Hepatocyte (in vitro differentiated cells): ENCODE data around the gene KCND2. TPM values are rescaled to one million over a fixed set of nuclear protein-coding genes. Genes with fewer than 3 reads are reported as not detected.

ENCODE experiments used
- DNase-seq: peaks from one replicate; pipeline ENCODE4 v3.0.0-alpha.2; 2016; ENCODE audit warnings: low spot score
- H2AFZ ChIP-seq: fragments of 200-600 bp; sonication (generic); 2 replicates; pipeline ENCODE4 v1.6.0; 2016; ENCODE audit warnings: antibody characterized with exemption, mild to moderate bottlenecking
- H3K27ac ChIP-seq: fragments of 200-600 bp; sonication (generic); 2 replicates; pipeline ENCODE4 v1.5.1; 2016; ENCODE audit warnings: mild to moderate bottlenecking
- H3K27me3 ChIP-seq: fragments of 200-600 bp; sonication (generic); 2 replicates; pipeline ENCODE4 v1.6.1; 2016
- H3K36me3 ChIP-seq: fragments of 200-600 bp; sonication (generic); replicated peaks from 2 replicates; pipeline ENCODE4 v1.5.1; 2016; ENCODE audit warnings: low read depth; ENCODE audit not compliant: insufficient read depth
- H3K4me1 ChIP-seq: fragments of 200-600 bp; sonication (generic); 2 replicates; pipeline ENCODE4 v1.5.1; 2016; ENCODE audit warnings: mild to moderate bottlenecking, moderate library complexity; ENCODE audit not compliant: insufficient read depth
- H3K4me2 ChIP-seq: fragments of 200-600 bp; sonication (generic); 2 replicates; pipeline ENCODE4 v1.6.0; 2016
- H3K4me3 ChIP-seq: fragments of 200-600 bp; sonication (generic); 2 replicates; pipeline ENCODE4 v1.5.1; 2016; ENCODE audit warnings: mild to moderate bottlenecking
- H3K79me2 ChIP-seq: fragments of 200-600 bp; sonication (generic); 2 replicates; pipeline ENCODE4 v1.6.0; 2017; ENCODE audit warnings: mild to moderate bottlenecking
- H3K9me2 ChIP-seq: fragments of 200-600 bp; sonication (generic); replicated peaks from 2 replicates; pipeline ENCODE4 v1.6.0; 2017; ENCODE audit warnings: mild to moderate bottlenecking; ENCODE audit not compliant: insufficient read depth
- H3K9me3 ChIP-seq: fragments of 200-600 bp; sonication (generic); 2 replicates; pipeline ENCODE4 v1.5.1; 2016; ENCODE audit warnings: low read depth, mild to moderate bottlenecking
- H4K20me1 ChIP-seq: fragments of 200-600 bp; sonication (generic); 2 replicates; pipeline ENCODE4 v1.6.0; 2016; ENCODE audit warnings: mild to moderate bottlenecking; ENCODE audit not compliant: insufficient read depth, poor library complexity, severe bottlenecking
- CTCF ChIP-seq: fragments of 200-600 bp; sonication (generic); IDR thresholded peaks from 2 replicates; pipeline ENCODE4 v1.5.1; 2016; ENCODE audit warnings: antibody characterized with exemption, mild to moderate bottlenecking; ENCODE audit not compliant: poor library complexity
- EZH2 ChIP-seq: fragments of 200-600 bp; sonication (generic); IDR thresholded peaks from 2 replicates; pipeline ENCODE4 v1.6.1; 2016; ENCODE audit warnings: antibody characterized with exemption, mild to moderate bottlenecking, borderline replicate concordance
- EZH2phosphoT487 ChIP-seq: fragments of 200-600 bp; sonication (generic); IDR thresholded peaks from one replicate; pipeline ENCODE4 v1.6.1; 2018; ENCODE audit warnings: antibody characterized with exemption, mild to moderate bottlenecking, low read depth, moderate library complexity; ENCODE audit not compliant: unreplicated experiment, severe bottlenecking
- WGBS: methylation state at CpG from one replicate; pipeline ENCODE4 v1.1.6; 2016; ENCODE audit warnings: low lambda C conversion rate; ENCODE audit errors: missing lambda C conversion rate; 5-methylcytosine and 5-hydroxymethylcytosine counted together
- polyA plus RNA-seq: library from polyadenylated mRNA; unstranded; fragments of >200 nt; fragmentation: Nextera tagmentation; extraction: Ambion mirVana; gene quantifications from 2 replicates; pipeline ENCODE4 v1.2.1, GENCODE V29; 2016
- total RNA-seq: library from RNA; depleted of rRNA; stranded (reverse); fragments of >200 nt; gene quantifications from 2 replicates; pipeline ENCODE4 v1.2.3, GENCODE V29; 2014

Gene KCND2
- total and polyA plus RNA-seq, 2 experiments from 2014 or later, result 0.58 to 3.6 TPM

- Histone ChIP-seq H3K36me3 (no peaks in the 10 kb centered on the region), H3K9me2 (no peaks in the 10 kb centered on the region), H4K20me1 (no peaks in the 10 kb centered on the region), H3K27ac (no peak overlapping the region), H3K4me2 (no peak overlapping the region), H3K79me2 (no peaks in the 10 kb centered on the region), H2AFZ (no peak overlapping the region), H3K4me1 (no peaks in the 10 kb centered on the region), H3K4me3 (no peak overlapping the region), H3K9me3 (no peaks in the 10 kb centered on the region), H3K27me3 (no peaks in the 10 kb centered on the region)
- no peak for DNase-seq
- WGBS, result 79% methylated on average over 7 of the region's 7 CpGs
- no peak for TF ChIP-seq CTCF
- no peak for TF ChIP-seq EZH2phosphoT487
- no peak for TF ChIP-seq EZH2
These were observed 336.3 kb downstream of the KCND2 start for GRCh38 chr7:120609136-120609753.

- no peak for DNase-seq
- no peak for TF ChIP-seq EZH2
- TF ChIP-seq EZH2phosphoT487, result no peak
- TF ChIP-seq CTCF, result no peak
- Histone ChIP-seq H3K27me3 (no peaks in the 10 kb centered on the region), H3K9me2 (no peaks in the 10 kb centered on the region), H4K20me1 (no peaks in the 10 kb centered on the region), H3K79me2 (no peaks in the 10 kb centered on the region), H3K4me3 (no peak overlapping the region), H3K9me3 (no peaks in the 10 kb centered on the region), H3K27ac (no peak overlapping the region), H3K4me1 (no peaks in the 10 kb centered on the region), H3K4me2 (no peak overlapping the region), H3K36me3 (no peaks in the 10 kb centered on the region), H2AFZ (no peak overlapping the region)
- 88% methylated on average over 1 of the region's 1 CpG for WGBS
These were observed 339.0 kb downstream of the KCND2 start for GRCh38 chr7:120611975-120612374.

- Histone ChIP-seq H3K4me1 (no peaks in the 10 kb centered on the region), H2AFZ (no peak overlapping the region), H4K20me1 (no peaks in the 10 kb centered on the region), H3K36me3 (no peaks in the 10 kb centered on the region), H3K9me3 (no peaks in the 10 kb centered on the region), H3K9me2 (no peaks in the 10 kb centered on the region), H3K4me3 (no peak overlapping the region), H3K27ac (no peak overlapping the region), H3K79me2 (no peaks in the 10 kb centered on the region), H3K27me3 (no peaks in the 10 kb centered on the region), H3K4me2 (no peak overlapping the region)
- no peak for DNase-seq
- 82% methylated on average over 3 of the region's 3 CpGs for WGBS
- TF ChIP-seq EZH2 (no peak), EZH2phosphoT487 (no peak), CTCF (no peak)
These were observed 342.7 kb downstream of the KCND2 start for GRCh38 chr7:120615703-120616102.
